NCI-H128 (cell line): Measurements from ENCODE around the gene ERFL.
"Not testable (repeated sequence)": the region's sequence is repeated elsewhere in the genome, so short reads cannot be mapped to it uniquely, and the experiment has no call there.

Experiments
- DNase-seq: peaks from one replicate; lab custom pipeline; 2025; ENCODE audit not compliant: unreplicated experiment; lab: John Stamatoyannopoulos, UW

ERFL gene

DNA sequence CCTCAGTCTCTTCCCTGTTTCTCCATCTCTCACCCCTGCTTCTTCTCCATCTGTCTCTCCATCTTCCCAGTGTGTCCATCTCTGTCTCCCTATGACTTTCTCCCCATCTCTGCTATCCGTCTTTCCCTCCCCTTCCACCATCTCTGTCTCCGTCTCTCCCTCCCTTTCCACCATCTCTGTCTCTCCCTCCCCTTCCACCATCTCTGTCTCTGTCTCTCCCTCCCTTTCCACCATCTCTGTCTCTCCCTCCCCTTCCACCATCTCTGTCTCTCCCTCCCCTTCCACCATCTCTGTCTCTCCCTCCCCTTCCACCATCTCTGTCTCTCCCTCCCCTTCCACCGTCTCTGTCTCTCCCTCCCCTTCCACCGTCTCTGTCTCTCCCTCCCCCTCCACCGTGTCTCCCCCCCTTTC, 13.8 kb downstream of the ERFL start:
- DNase-seq = not testable (repeated sequence)

- no peak for DNase-seq
Observed at GRCh38 chr19:41913538-41914423, 14.5 kb downstream of the ERFL start.

GRCh38 chr19:41912899-41913537, 15.2 kb downstream of the ERFL start:
- no peak for DNase-seq

DNA sequence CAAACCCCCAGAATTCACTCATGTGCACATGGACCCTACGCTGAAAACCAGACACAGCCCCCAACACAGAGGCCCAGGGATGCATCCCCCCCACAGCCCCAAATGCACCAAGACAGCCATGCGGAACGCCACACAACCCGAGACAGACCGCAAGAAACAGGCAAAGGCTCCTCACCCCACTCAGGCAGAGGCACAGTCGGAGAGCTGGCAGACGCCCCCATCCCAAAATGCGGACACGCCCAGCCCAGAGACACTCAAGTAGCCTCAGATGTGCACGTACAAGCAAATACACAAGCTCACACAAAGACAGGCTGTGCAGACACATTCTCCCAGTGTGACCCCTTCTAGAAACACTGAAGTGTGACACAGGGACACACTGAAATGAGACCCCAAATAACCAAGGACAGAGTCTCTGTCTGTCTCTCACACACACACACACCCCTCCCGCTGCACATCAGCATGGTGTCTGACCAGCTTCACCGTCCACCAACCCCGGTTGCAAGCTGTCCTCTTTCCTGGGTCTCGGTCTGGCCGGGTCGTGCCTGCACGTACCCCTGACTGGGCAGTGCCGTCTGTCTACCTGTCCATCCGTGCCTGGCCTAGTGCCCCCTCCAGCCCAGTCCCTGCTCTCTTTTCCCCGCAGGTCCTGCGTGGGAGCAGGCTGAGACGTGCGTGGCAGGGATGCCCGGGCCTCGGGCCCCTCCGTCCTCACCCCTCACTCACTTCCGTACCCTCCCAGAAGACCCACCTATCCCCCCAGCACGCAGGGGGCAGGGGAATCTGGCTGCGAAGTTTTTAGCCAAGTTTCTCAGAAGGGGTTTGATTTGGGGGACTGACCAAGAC, 16.1 kb downstream of the ERFL start:
- no peak for DNase-seq

DNA sequence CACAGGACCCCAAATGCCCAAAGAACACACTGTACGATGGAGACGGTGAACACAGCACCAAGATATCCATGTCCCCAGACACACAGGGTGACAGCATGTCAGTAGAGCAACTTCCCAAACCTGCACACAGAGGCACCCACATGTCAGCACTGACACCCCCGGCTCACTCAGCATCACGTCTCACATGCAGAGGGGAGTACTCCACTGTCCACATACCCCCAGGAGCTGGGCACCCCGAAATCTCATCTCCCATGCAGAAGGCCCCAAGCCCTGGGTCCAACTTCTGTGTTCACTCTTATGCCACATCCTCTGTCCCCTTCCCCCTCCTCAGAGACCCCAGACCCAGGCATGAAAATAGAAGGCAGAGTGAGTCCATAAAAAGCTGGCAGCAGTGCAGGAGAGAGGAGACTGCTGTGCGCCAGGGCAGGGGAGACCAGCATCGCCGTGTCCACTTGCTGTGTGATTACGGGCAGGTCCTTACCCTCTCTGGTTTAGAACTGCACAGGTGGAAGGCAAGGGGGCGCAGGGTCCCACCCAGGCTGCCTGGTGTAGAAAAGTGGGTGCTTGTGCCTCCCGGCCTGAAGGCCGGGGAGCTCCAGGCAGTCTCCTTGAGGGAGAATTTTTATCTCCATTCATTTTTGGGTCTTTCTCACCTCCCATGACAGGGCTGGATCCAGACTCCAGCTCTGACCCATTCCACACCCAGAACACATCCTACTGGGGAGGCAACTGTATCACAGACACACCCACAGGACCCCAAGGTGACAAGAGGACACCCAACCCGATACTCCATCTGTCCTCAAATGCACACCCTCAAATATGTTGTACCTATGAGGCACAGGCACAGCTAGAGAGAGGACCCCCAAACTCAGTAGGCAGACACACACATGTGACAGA, 17.0 kb downstream of the ERFL start:
- DNase-seq = no peak

- no peak for DNase-seq
Observed at GRCh38 chr19:41910240-41910991, 17.8 kb downstream of the ERFL start.

GRCh38 chr19:41909706-41910105, 18.5 kb downstream of the ERFL start:
- DNase-seq = no peak

GRCh38 chr19:41908724-41909464, 19.4 kb downstream of the ERFL start:
- no peak for DNase-seq

GRCh38 chr19:41907994-41908615, 20.1 kb downstream of the ERFL start:
- no peak for DNase-seq

GRCh38 chr19:41906916-41907680, 21.2 kb downstream of the ERFL start:
- DNase-seq = no peak

DNA sequence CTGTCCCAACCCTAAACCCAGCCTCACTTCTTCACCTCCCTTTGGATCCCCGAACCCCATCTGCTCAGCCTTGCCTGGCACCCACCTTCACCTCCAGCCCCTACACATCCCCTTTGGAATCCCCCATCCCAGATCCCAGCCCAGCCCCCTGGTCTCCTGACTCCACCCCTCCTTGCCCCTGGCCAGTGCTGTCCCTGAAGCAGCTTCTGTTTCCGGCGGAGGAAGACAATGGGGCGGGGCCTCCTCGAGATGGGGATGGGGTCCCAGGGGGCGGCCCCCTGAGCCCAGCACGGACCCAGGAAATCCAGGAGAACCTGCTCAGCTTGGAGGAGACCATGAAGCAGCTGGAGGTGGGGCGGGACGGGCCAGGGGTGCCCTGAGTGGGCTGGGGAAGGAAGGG, 22.0 kb downstream of the ERFL start:
- no peak for DNase-seq

DNA sequence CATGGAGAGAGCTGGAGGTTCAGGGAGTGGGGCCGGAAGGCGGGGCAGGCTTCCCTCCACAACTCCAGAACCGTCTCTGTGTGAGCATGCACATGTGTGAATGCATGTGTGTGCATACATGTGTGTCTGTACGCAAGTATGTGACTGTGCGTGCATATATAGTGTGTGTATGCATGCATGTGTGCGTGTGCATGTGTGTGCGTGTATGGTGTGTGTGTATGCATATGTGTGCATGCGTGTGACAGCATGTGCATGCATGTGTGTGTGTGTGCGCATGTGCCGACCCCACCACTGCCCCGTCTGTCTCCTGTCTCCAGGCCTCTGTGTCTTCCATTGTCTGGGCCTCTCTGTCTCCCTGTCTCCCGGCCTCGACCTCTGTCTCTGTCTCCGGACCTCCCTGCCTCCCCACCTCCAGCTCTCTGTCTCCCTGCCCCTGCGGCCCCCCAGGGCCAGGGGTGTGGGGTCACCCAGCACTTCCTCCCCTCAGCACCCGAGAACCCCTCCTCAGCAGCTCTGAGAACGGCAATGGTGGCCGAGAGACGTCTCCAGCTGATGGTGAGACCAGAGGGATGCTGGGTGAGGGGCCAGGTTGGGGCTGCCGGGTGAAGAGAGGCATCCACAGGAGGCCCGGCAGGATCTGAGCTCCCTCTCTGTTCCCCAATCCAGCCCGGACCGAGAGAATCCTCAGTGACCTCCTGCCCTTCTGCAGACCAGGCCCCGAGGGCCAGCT, 22.8 kb downstream of the ERFL start:
- no peak for DNase-seq

DNA sequence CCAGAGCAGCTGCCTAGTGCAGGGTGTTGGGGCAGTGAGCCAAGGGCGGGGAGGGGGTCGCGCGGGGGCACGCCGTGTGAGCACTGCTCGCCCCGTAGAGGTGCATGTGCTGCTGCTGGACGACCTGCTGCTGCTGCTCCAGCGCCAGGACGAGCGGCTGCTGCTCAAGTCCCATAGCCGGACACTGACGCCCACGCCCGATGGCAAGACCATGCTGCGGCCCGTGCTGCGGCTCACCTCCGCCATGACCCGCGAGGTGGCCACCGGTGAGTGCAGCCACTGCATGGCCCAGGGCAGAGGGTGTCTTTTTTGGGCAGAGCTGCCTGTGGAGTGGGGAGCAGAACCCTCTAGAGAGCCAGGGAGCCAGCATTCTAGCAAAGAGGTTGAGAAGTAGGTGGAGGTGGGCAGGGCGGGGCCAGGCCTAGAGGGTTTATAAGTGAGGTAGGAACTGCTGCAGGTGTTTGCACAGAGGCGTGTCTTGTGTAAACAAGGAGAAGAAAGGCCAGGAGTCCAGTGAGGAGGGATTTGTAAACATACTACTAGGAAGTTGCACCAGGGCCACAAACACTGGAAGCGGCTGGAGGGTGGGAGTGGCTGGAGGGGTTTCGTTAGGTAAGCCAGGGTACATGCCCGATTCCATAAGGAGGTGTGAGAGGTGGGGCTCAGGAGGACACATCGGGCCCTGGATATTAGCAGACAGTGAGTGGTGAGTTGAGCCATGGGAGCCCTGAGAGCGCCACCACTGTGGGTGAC, 24.0 kb downstream of the ERFL start:
- DNase-seq = no peak

DNA sequence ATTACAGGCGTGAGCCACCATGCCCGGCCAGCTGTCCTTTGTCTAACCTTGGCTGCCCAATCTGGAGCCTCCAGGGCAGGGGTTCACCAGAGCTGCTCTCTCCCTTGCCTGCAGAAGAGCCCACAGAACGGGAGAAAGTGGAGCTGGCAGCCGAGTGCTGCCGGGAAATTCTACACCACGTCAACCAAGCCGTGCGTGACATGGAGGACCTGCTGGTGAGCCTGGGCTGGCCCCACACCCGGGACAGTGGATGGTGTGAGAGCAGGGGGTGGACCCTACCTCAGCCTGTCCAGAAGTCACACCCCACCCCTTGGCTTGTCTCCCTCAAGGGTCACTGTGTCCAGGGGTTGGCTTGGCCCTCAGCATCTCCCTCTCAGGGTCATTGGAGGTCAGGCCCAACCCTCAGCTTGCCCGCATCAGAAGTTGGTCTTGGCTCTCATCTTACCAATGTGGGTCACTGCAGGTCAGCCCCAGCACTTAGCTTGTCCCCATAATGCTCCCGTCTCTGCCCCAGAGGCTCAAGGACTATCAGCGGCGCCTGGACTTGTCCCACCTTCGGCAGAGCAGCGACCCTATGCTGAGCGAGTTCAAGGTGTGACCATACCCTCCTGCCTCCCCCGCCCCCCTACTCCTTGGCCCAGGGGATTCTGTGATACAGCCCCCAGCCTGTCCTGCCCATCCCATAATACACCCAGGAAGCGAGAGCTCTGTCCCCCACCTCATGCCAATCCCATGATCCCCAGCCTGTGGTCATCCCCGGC, 24.9 kb downstream of the ERFL start:
- no peak for DNase-seq

GRCh38 chr19:41902594-41902993, 25.7 kb downstream of the ERFL start:
- no peak for DNase-seq
